ENCODE results near the gene MTR. TPM values are rescaled to one million over a fixed set of nuclear protein-coding genes. Genes with fewer than 3 reads are reported as not detected.

Gene MTR
- total RNA-seq, 1 experiment from 2014 or later: 27.5 TPM

DNA sequence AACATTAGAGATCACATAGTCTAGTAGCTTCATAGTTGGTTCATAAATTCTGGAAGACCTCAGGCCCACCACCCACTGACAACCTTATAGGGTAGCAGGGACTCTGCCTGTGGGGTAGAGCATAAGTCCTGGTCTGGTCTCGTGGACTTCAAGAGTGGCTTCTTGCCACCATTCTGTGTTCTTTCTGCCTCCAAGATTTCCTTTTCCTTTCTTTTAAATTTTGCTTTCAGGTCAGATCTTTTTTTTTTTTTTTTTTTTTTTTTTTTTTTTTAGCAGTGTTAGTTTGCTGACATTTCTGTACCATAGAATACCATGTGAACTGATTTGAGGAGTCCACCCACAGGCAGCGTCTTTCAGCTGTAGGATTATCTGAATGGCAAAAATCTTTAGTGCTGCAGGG, 28.5 kb downstream of the MTR start (continued):
- no peak for TF ChIP-seq ESRRA (CRISPR knock-in tag; IDR thresholded peaks at IDR 0.05; ENCODE audit: borderline replicate concordance)
- TF ChIP-seq, protein P1, sequence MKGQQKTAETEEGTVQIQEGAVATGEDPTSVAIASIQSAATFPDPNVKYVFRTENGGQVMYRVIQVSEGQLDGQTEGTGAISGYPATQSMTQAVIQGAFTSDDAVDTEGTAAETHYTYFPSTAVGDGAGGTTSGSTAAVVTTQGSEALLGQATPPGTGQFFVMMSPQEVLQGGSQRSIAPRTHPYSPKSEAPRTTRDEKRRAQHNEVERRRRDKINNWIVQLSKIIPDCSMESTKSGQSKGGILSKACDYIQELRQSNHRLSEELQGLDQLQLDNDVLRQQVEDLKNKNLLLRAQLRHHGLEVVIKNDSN (CRISPR knock-in tag; IDR thresholded peaks at IDR 0.05): no peak
- no peak for TF ChIP-seq NR2C2 (CRISPR knock-in tag; IDR thresholded peaks at IDR 0.05)
- TF ChIP-seq TP53 (CRISPR knock-in tag; IDR thresholded peaks at IDR 0.05): no peak
- no peak for TF ChIP-seq SMAD4 (CRISPR knock-in tag; IDR thresholded peaks at IDR 0.05)
- TF ChIP-seq ETV6 (CRISPR knock-in tag; IDR thresholded peaks at IDR 0.05): no peak
- TF ChIP-seq, protein P2, sequence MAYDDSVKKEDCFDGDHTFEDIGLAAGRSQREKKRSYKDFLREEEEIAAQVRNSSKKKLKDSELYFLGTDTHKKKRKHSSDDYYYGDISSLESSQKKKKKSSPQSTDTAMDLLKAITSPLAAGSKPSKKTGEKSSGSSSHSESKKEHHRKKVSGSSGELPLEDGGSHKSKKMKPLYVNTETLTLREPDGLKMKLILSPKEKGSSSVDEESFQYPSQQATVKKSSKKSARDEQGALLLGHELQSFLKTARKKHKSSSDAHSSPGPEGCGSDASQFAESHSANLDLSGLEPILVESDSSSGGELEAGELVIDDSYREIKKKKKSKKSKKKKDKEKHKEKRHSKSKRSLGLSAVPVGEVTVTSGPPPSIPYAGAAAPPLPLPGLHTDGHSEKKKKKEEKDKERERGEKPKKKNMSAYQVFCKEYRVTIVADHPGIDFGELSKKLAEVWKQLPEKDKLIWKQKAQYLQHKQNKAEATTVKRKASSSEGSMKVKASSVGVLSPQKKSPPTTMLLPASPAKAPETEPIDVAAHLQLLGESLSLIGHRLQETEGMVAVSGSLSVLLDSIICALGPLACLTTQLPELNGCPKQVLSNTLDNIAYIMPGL (CRISPR knock-in tag; IDR thresholded peaks at IDR 0.05): no peak

DNA sequence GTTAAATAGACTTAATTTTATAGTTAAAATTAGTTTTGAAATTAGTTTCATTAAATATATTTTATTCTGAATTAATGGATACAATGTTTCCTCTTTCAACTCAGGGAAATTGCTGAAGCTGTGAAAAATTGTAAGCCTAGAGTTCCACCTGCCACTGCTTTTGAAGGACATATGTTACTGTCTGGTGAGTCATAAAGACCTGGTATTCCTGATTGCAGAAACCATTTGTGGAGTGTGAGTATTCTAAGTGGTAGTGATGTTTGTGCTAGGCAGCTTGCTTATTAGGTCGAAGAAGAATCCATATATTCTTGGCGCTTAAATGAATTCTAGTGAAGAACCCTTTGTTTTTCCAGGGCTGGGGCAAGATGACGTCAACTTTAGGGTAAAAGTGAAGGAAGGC, 34.0 kb downstream of the MTR start:
- ATAC-seq: no peak
- Mint-ChIP-seq H3K4me3 (no peak overlapping the region), H3K36me3 (peaks cover 31% of the 10 kb centered on the region), H3K27me3 (ENCODE audit: low read depth) (no peaks in the 10 kb centered on the region), H3K4me1 (no peaks in the 10 kb centered on the region), H3K9me3 (no peaks in the 10 kb centered on the region), H3K27ac (no peak overlapping the region)
- DNase-seq (ENCODE audit: low spot score): no peak
- TF ChIP-seq RORB (CRISPR knock-in tag; IDR thresholded peaks at IDR 0.05) (no peak), SMAD3 (CRISPR knock-in tag; IDR thresholded peaks at IDR 0.05; ENCODE audit: borderline replicate concordance) (no peak), IRF2 (CRISPR knock-in tag; IDR thresholded peaks at IDR 0.05; ENCODE audit: borderline replicate concordance, low read depth) (no peak), CREM (CRISPR knock-in tag; IDR thresholded peaks at IDR 0.05) (no peak), ZNF121 (CRISPR knock-in tag; IDR thresholded peaks at IDR 0.05) (no peak)
- TF ChIP-seq, protein P3, sequence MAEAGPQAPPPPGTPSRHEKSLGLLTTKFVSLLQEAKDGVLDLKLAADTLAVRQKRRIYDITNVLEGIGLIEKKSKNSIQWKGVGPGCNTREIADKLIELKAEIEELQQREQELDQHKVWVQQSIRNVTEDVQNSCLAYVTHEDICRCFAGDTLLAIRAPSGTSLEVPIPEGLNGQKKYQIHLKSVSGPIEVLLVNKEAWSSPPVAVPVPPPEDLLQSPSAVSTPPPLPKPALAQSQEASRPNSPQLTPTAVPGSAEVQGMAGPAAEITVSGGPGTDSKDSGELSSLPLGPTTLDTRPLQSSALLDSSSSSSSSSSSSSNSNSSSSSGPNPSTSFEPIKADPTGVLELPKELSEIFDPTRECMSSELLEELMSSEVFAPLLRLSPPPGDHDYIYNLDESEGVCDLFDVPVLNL (CRISPR knock-in tag; IDR thresholded peaks at IDR 0.05; ENCODE audit: borderline replicate concordance, low read depth): no peak
- TF ChIP-seq, protein P4, sequence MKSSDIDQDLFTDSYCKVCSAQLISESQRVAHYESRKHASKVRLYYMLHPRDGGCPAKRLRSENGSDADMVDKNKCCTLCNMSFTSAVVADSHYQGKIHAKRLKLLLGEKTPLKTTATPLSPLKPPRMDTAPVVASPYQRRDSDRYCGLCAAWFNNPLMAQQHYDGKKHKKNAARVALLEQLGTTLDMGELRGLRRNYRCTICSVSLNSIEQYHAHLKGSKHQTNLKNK (CRISPR knock-in tag; IDR thresholded peaks at IDR 0.05): no peak
- TF ChIP-seq, protein P5, sequence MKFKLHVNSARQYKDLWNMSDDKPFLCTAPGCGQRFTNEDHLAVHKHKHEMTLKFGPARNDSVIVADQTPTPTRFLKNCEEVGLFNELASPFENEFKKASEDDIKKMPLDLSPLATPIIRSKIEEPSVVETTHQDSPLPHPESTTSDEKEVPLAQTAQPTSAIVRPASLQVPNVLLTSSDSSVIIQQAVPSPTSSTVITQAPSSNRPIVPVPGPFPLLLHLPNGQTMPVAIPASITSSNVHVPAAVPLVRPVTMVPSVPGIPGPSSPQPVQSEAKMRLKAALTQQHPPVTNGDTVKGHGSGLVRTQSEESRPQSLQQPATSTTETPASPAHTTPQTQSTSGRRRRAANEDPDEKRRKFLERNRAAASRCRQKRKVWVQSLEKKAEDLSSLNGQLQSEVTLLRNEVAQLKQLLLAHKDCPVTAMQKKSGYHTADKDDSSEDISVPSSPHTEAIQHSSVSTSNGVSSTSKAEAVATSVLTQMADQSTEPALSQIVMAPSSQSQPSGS (CRISPR knock-in tag; IDR thresholded peaks at IDR 0.05; ENCODE audit: borderline replicate concordance, low read depth): no peak
- TF ChIP-seq, protein P6, sequence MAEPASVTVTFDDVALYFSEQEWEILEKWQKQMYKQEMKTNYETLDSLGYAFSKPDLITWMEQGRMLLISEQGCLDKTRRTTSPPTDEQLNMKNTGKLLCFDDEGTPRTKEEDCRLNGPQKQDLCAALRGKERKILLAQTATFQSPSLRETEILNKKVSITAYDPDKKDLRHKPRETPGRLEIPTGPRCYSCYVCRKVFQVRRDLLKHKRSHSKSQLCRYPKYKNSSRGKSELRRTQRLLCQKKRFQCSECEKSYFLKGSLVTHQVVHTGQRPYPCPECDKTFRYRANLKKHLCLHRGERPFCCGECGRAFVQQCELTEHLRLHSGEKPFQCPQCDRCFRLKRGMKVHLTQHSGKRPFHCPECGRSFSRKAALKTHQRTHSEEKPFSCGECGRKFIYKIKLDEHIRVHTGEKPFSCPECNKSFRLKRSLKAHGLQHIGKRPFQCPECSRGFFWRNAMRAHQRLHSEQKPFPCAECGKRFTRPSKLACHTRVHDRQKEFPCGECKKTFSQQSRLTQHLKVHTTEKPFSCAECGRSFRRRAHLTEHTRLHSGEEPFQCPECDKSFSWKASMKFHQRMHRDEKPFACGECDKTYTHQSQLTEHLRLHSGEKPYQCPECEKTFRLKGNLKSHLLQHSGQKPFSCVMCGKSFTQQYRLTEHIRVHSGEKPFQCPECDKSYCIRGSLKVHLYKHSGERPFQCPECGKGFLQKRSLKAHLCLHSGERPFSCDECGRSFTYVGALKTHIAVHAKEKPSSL (CRISPR knock-in tag; conservative IDR thresholded peaks at IDR 0.05): no peak
- CTCF ChIA-PET: no interaction called here
- POLR2A ChIA-PET: no interaction called here

DNA sequence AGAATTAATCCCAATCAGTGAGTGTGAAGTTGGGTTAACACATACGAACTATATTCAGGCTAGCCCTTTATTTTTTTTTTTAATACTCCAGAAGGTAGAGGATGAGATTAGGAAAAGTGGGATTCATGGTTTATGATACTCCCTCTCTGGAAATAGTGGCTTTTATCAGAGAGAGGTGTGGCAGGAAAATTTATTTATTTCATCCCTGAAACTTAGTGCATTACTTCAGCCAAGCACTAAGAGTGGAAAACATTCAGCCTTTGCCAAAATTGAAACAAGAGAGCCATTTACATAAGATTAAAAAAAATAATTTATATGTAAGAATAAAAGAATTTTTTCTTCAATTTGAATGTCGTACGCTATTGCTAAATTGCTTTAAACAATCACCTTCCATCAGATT, 35.0 kb downstream of the MTR start:
- H3K9me3 Mint-ChIP-seq: no peaks in the 10 kb centered on the region
- no peak overlapping the region for H3K4me3 Mint-ChIP-seq
- POLR2A ChIA-PET: no interaction called here
- no peaks in the 10 kb centered on the region for H3K4me1 Mint-ChIP-seq
- H3K27me3 Mint-ChIP-seq (ENCODE audit: low read depth): no peaks in the 10 kb centered on the region
- ATAC-seq (no peak), DNase-seq (ENCODE audit: low spot score) (no peak)
- peaks cover 34% of the 10 kb centered on the region for H3K36me3 Mint-ChIP-seq
- CTCF ChIA-PET: no interaction called here
- H3K27ac Mint-ChIP-seq: no peak overlapping the region
- TF ChIP-seq CBFB (CRISPR knock-in tag; IDR thresholded peaks at IDR 0.05; ENCODE audit: low read depth) (no peak), ZNF138 (CRISPR knock-in tag; conservative IDR thresholded peaks at IDR 0.05) (no peak), NFYB (CRISPR knock-in tag; conservative IDR thresholded peaks at IDR 0.05; ENCODE audit: low read depth) (no peak), ZNF121 (CRISPR knock-in tag; IDR thresholded peaks at IDR 0.05) (no peak)
- TF ChIP-seq, protein P6 (CRISPR knock-in tag; conservative IDR thresholded peaks at IDR 0.05): no peak
- TF ChIP-seq, protein P1 (CRISPR knock-in tag; IDR thresholded peaks at IDR 0.05): no peak
- TF ChIP-seq, protein P7, sequence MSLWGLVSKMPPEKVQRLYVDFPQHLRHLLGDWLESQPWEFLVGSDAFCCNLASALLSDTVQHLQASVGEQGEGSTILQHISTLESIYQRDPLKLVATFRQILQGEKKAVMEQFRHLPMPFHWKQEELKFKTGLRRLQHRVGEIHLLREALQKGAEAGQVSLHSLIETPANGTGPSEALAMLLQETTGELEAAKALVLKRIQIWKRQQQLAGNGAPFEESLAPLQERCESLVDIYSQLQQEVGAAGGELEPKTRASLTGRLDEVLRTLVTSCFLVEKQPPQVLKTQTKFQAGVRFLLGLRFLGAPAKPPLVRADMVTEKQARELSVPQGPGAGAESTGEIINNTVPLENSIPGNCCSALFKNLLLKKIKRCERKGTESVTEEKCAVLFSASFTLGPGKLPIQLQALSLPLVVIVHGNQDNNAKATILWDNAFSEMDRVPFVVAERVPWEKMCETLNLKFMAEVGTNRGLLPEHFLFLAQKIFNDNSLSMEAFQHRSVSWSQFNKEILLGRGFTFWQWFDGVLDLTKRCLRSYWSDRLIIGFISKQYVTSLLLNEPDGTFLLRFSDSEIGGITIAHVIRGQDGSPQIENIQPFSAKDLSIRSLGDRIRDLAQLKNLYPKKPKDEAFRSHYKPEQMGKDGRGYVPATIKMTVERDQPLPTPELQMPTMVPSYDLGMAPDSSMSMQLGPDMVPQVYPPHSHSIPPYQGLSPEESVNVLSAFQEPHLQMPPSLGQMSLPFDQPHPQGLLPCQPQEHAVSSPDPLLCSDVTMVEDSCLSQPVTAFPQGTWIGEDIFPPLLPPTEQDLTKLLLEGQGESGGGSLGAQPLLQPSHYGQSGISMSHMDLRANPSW (CRISPR knock-in tag; conservative IDR thresholded peaks at IDR 0.05; ENCODE audit: low read depth): no peak

Measured in WTC11 (cell line).